GM21786 (cell line): Measurements from ENCODE around the gene OR6A2.
"Not testable (repeated sequence)": the region's sequence is repeated elsewhere in the genome, so short reads cannot be mapped to it uniquely, and the experiment has no call there.

Experiments used
- ATAC-seq: cut with Tn5 transposase; IDR thresholded peaks from one replicate; pipeline ENCODE4 v1.9.1; 2021; ENCODE audit not compliant: unreplicated experiment

Gene OR6A2

GRCh38 chr11:6799402-6799801, at the start of gene OR6A2:
Gene OR6A2, minus strand, starts transcription at chr11:6799689. Its CDS starts 3,981 bp downstream, at chr11:6795708.
- no peak for ATAC-seq

- ATAC-seq, result no peak
Measured at GRCh38 chr11:6845383-6845782, 45.9 kb upstream of the OR6A2 start, which contains the start of gene OR10A5. Gene OR10A5, plus strand, starts transcription at chr11:6845683. Its CDS starts 0 bp downstream, at chr11:6845683.

GRCh38 chr11:6844356-6844755, 44.9 kb upstream of the OR6A2 start:
- ATAC-seq, result no peak

- ATAC-seq, result no peak
Measured at GRCh38 chr11:6843670-6844069, 44.2 kb upstream of the OR6A2 start.

GRCh38 chr11:6841694-6842093, 42.2 kb upstream of the OR6A2 start:
- no peak for ATAC-seq

GRCh38 chr11:6834021-6834420, 34.5 kb upstream of the OR6A2 start:
- ATAC-seq, result no peak

GRCh38 chr11:6833356-6833755, 33.9 kb upstream of the OR6A2 start:
- no peak for ATAC-seq

- ATAC-seq, result no peak
Measured at GRCh38 chr11:6828103-6828502, 28.6 kb upstream of the OR6A2 start.

GRCh38 chr11:6825231-6825744, 25.8 kb upstream of the OR6A2 start:
- no peak for ATAC-seq

GRCh38 chr11:6824136-6824823, 24.8 kb upstream of the OR6A2 start:
- no peak for ATAC-seq

- no peak for ATAC-seq
Measured at GRCh38 chr11:6818967-6819366, 19.5 kb upstream of the OR6A2 start.

- ATAC-seq, result no peak
Measured at GRCh38 chr11:6817694-6818093, 18.2 kb upstream of the OR6A2 start.

GRCh38 chr11:6813656-6814055, 14.2 kb upstream of the OR6A2 start:
- ATAC-seq, result no peak

GRCh38 chr11:6812390-6813005, 13.0 kb upstream of the OR6A2 start:
- ATAC-seq, result peak; percentile 92

- not testable (repeated sequence) for ATAC-seq
Measured at GRCh38 chr11:6801075-6801474, 1.6 kb upstream of the OR6A2 start.

GRCh38 chr11:6794639-6795038, 4.8 kb downstream of the OR6A2 start:
- ATAC-seq, result no peak

GRCh38 chr11:6790546-6790945, 8.9 kb downstream of the OR6A2 start:
- ATAC-seq, result no peak

GRCh38 chr11:6782720-6783119, 16.8 kb downstream of the OR6A2 start, which contains the start of gene OR2AG1:
Gene OR2AG1, plus strand, starts transcription at chr11:6783020. Its CDS starts 2,018 bp downstream, at chr11:6785038.
- ATAC-seq, result no peak

GRCh38 chr11:6780829-6781228, 18.7 kb downstream of the OR6A2 start:
- no peak for ATAC-seq

GRCh38 chr11:6778518-6778917, 21.0 kb downstream of the OR6A2 start:
- no peak for ATAC-seq

- peak; percentile 92 for ATAC-seq
Measured at GRCh38 chr11:6771926-6772893, 27.3 kb downstream of the OR6A2 start, which contains the start of gene OR2AG2. Gene OR2AG2, minus strand, starts transcription at chr11:6771976. Its CDS starts 3,019 bp downstream, at chr11:6768957.
